ENCODE measurements around the gene ROBO4.

The ROBO4 gene

GRCh38 chr11:124896071-124896750 is 1.5 kb downstream of the ROBO4 start:
- Histone ChIP-seq H3K27me3 (replicated peaks in 2 of 5; ENCODE audit: control insufficient read depth in 4 of 5, insufficient read depth in 5 of 5, low read length in 4 of 5) (no peaks in the 10 kb centered on the region), H3K4me1 (ENCODE audit: control extremely low read depth in 1 of 4, control insufficient read depth in 4 of 4, insufficient read depth in 4 of 4, low read length in 3 of 4) (peaks cover 2 to 62% (median 38%) of the 10 kb centered on the region in 4 experiments), H3K36me3 (ENCODE audit: control insufficient read depth in 4 of 4, insufficient read depth in 4 of 4, low read length in 3 of 4) (peaks cover 0 to 37% (median 0%) of the 10 kb centered on the region in 4 experiments), H3K27ac (ENCODE audit: insufficient read depth in 1 of 2, low read depth in 1 of 2, low read length in 2 of 2, poor library complexity in 1 of 2, severe bottlenecking in 2 of 2) (peak overlapping the region in 1 of 2 experiments; percentile 65), H3K9me3 (ENCODE audit: control extremely low read depth in 1 of 5, control insufficient read depth in 4 of 5, insufficient read depth in 2 of 5, low read depth in 1 of 5, low read length in 4 of 5) (no peaks in the 10 kb centered on the region), H3K4me3 (ENCODE audit: control insufficient read depth in 1 of 7, extremely low read depth in 1 of 7, insufficient read depth in 4 of 7, low read depth in 2 of 7, low read length in 6 of 7) (peak overlapping the region in 3 of 7 experiments; percentile 63 to 74 (median 67))
- WGBS (ENCODE audit: insufficient coverage): 88% methylated on average over 8 of the region's 16 CpGs
- ChIA-PET CTCF (interaction anchor here (0.8 to 2.1 kb wide), 3 partner anchors 20 to 150 kb away, joined by 3 to 11 read pairs (median 3); no protein-coding TSS in a partner anchor), POLR2A (interaction anchor here (0.9 kb wide), 1 partner anchor 32 kb away, joined by 3 read pairs; no protein-coding TSS in a partner anchor)
- DNase-seq: no peak

GRCh38 chr11:124895471-124895971 is 2.1 kb downstream of the ROBO4 start:
- no peak for DNase-seq
- Histone ChIP-seq H3K9me3 (ENCODE audit: control extremely low read depth in 1 of 5, control insufficient read depth in 4 of 5, insufficient read depth in 2 of 5, low read depth in 1 of 5, low read length in 4 of 5) (no peaks in the 10 kb centered on the region), H3K27ac (ENCODE audit: insufficient read depth in 1 of 2, low read depth in 1 of 2, low read length in 2 of 2, poor library complexity in 1 of 2, severe bottlenecking in 2 of 2) (peak overlapping the region in 1 of 2 experiments; percentile 18), H3K27me3 (replicated peaks in 2 of 5; ENCODE audit: control insufficient read depth in 4 of 5, insufficient read depth in 5 of 5, low read length in 4 of 5) (no peaks in the 10 kb centered on the region), H3K4me1 (ENCODE audit: control extremely low read depth in 1 of 4, control insufficient read depth in 4 of 4, insufficient read depth in 4 of 4, low read length in 3 of 4) (peaks cover 2 to 62% (median 38%) of the 10 kb centered on the region in 4 experiments), H3K4me3 (ENCODE audit: control insufficient read depth in 1 of 7, extremely low read depth in 1 of 7, insufficient read depth in 4 of 7, low read depth in 2 of 7, low read length in 6 of 7) (no peak overlapping the region), H3K36me3 (ENCODE audit: control insufficient read depth in 4 of 4, insufficient read depth in 4 of 4, low read length in 3 of 4) (peaks cover 0 to 42% (median 2%) of the 10 kb centered on the region in 4 experiments)
- CTCF ChIA-PET: interaction anchor here (4.2 to 5.3 kb wide), 2 partner anchors 14 to 19 kb away, joined by 19 to 39 read pairs; no protein-coding TSS in a partner anchor
- POLR2A ChIA-PET: interaction anchor here (0.5 to 0.6 kb wide), 2 partner anchors 602 to 986 kb away, joined by 3 read pairs; no protein-coding TSS in a partner anchor
- WGBS (ENCODE audit: insufficient coverage): 97% methylated on average over 20 of the region's 20 CpGs

DNA sequence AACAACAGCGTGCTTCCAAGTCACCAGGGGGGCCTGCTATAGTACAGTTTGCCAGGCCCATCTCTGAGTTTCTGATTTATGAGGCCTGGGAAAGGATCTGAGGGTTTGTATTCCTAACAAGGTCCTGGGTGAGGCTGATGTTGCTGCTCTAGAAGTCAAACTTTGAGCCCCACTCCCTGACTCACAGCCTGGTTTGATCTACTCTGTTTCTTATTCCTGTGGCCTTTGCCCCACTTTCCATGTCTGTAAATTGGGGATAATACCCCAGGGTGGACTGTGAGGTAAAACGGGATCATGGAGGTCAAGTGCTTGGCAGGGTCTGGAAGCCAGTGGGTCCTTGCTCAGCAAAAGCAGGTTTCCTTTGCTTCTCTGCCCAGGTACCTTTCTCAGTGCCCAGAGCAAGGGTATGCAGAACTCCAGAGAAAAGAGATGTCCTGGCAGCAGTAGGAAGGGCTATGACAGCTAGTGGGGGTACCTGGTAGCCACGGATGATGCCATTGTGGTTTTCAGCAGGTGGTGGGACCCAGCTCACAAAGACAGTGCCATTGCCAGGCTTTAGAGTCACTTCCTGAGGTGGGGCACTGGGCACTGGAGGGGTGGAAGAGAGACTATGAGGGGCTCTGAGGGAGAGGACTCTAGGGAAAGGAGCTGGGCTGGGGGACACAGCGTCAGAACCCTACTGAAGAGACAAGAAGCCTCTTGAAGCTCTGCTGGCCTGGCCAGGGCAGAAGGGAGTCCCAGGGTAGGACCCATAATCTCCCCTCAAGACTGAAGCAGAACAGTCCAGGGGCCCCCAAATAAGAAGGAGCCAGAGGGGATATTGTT is 2.8 kb downstream of the ROBO4 start:
- no peaks in the 10 kb centered on the region for H3K27me3 ChIP-seq (replicated peaks in 2 of 5; ENCODE audit: control insufficient read depth in 4 of 5, insufficient read depth in 5 of 5, low read length in 4 of 5)
- H3K9me3 ChIP-seq (ENCODE audit: control extremely low read depth in 1 of 5, control insufficient read depth in 4 of 5, insufficient read depth in 2 of 5, low read depth in 1 of 5, low read length in 4 of 5): no peaks in the 10 kb centered on the region
- H3K4me1 ChIP-seq (ENCODE audit: control extremely low read depth in 1 of 4, control insufficient read depth in 4 of 4, insufficient read depth in 4 of 4, low read length in 3 of 4): peaks cover 2 to 62% (median 40%) of the 10 kb centered on the region in 4 experiments
- H3K36me3 ChIP-seq (ENCODE audit: control insufficient read depth in 4 of 4, insufficient read depth in 4 of 4, low read length in 3 of 4): peaks cover 0 to 45% (median 2%) of the 10 kb centered on the region in 4 experiments
- ChIA-PET POLR2A (interaction anchor here (0.6 kb wide), 2 partner anchors 985 to 1927 kb away, joined by 3 to 4 read pairs; no protein-coding TSS in a partner anchor), CTCF (interaction anchor here (0.6 to 5.3 kb wide), 3 partner anchors 13 to 98 kb away, joined by 3 to 39 read pairs (median 19); no protein-coding TSS in a partner anchor)
- H3K4me3 ChIP-seq (ENCODE audit: control insufficient read depth in 1 of 7, extremely low read depth in 1 of 7, insufficient read depth in 4 of 7, low read depth in 2 of 7, low read length in 6 of 7): no peak overlapping the region
- no peak for DNase-seq
- WGBS (ENCODE audit: insufficient coverage): 88% methylated on average over 4 of the region's 4 CpGs
- H3K27ac ChIP-seq (ENCODE audit: insufficient read depth in 1 of 2, low read depth in 1 of 2, low read length in 2 of 2, poor library complexity in 1 of 2, severe bottlenecking in 2 of 2): peak overlapping the region in 1 of 2 experiments; percentile 22

DNA sequence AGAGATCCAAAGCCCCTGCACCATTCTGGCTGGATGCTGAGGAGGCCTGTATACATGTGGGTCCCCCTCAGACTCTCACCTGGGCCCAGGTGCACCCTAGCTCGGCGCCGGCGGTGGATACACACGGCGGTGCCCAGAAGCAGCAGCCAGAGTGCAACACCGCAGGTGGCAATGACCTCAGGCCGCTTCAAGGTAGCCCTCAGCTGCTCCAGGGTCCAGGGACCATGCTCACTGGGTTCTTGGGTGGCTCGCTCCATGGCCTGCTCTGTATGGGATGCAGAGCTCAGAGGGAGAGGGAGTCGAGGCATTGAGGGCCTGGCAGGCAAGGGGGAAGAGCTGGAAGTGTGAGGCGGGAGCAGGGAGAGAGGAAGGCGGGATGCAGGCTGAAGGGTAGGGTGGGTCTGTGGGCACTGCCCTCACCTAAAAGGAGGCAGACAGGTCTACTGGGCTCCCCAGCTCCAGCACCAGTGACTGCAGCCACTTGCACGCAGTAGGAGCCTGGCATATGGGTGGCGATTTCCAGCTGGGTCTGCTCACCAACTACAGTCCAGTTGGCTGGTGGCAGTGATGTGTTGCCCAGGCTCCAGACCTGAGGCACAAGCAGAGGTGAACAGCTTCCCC is 3.8 kb downstream of the ROBO4 start:
- Histone ChIP-seq H3K27me3 (replicated peaks in 2 of 5; ENCODE audit: control insufficient read depth in 4 of 5, insufficient read depth in 5 of 5, low read length in 4 of 5) (no peaks in the 10 kb centered on the region), H3K27ac (ENCODE audit: insufficient read depth in 1 of 2, low read depth in 1 of 2, low read length in 2 of 2, poor library complexity in 1 of 2, severe bottlenecking in 2 of 2) (peak overlapping the region in 1 of 2 experiments; percentile 32), H3K9me3 (ENCODE audit: control extremely low read depth in 1 of 5, control insufficient read depth in 4 of 5, insufficient read depth in 2 of 5, low read depth in 1 of 5, low read length in 4 of 5) (no peaks in the 10 kb centered on the region), H3K36me3 (ENCODE audit: control insufficient read depth in 4 of 4, insufficient read depth in 4 of 4, low read length in 3 of 4) (peaks cover 0 to 50% (median 3%) of the 10 kb centered on the region in 4 experiments), H3K4me3 (ENCODE audit: control insufficient read depth in 1 of 7, extremely low read depth in 1 of 7, insufficient read depth in 4 of 7, low read depth in 2 of 7, low read length in 6 of 7) (no peak overlapping the region), H3K4me1 (ENCODE audit: control extremely low read depth in 1 of 4, control insufficient read depth in 4 of 4, insufficient read depth in 4 of 4, low read length in 3 of 4) (peaks cover 2 to 60% (median 39%) of the 10 kb centered on the region in 4 experiments)
- 98% methylated on average over 12 of the region's 14 CpGs for WGBS (ENCODE audit: insufficient coverage)
- DNase-seq: no peak
- ChIA-PET POLR2A (interaction anchor here (2.0 kb wide), 1 partner anchor 18 kb away, joined by 5 read pairs; no protein-coding TSS in a partner anchor), CTCF (interaction anchor here (0.6 to 5.3 kb wide), 3 partner anchors 12 to 99 kb away, joined by 3 to 39 read pairs (median 19); no protein-coding TSS in a partner anchor)

DNA sequence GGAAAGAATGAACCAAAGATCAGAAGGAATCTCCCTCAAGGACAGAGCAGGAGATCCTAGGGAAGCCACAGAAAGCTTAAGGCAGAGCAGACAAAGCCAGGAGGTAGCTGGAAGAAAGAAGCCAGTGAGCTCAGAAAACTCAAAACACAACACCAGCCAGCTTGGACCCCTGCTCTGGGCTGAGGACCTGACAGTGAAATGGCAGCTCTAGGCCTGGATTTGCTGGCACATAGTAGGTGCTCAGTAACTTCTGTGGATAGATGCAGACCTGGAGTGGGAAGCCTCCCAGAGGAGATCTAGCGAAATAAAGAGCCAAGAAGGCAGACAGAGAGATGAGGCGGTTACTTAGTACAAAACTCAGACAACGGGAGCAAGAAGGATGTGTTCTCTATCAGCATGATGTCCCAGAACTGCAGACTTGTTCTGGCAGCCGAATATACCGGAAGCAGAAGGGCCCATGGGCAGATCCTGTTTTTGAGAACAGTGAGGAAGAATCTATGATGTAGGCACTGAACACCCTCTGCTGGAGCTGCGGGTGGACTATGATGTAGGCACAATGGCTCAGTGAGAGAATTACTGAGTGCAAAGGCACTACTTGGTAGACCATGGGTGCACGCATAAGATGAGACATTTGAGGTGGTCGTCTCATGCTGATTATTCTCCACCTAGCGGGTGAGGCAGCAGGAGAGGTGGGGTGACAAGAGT is 4.8 kb downstream of the ROBO4 start:
- peak overlapping the region in 1 of 2 experiments; percentile 30 for H3K27ac ChIP-seq (ENCODE audit: insufficient read depth in 1 of 2, low read depth in 1 of 2, low read length in 2 of 2, poor library complexity in 1 of 2, severe bottlenecking in 2 of 2)
- H3K36me3 ChIP-seq (ENCODE audit: control insufficient read depth in 4 of 4, insufficient read depth in 4 of 4, low read length in 3 of 4): peaks cover 0 to 53% (median 7%) of the 10 kb centered on the region in 4 experiments
- no peaks in the 10 kb centered on the region for H3K27me3 ChIP-seq (replicated peaks in 2 of 5; ENCODE audit: control insufficient read depth in 4 of 5, insufficient read depth in 5 of 5, low read length in 4 of 5)
- POLR2A ChIA-PET: interaction anchor here (1.0 to 2.0 kb wide), 2 partner anchors 11 to 17 kb away, joined by 3 to 5 read pairs; no protein-coding TSS in a partner anchor
- peak; percentile 58 to 86 (median 78) for DNase-seq
- CTCF ChIA-PET: interaction anchor here (1.0 to 5.3 kb wide), 6 partner anchors 10 to 55 kb away, joined by 3 to 39 read pairs (median 4); partner anchors contain the start of gene ROBO3
- WGBS (ENCODE audit: insufficient coverage): 54% methylated on average over 8 of the region's 9 CpGs
- no peak overlapping the region for H3K4me3 ChIP-seq (ENCODE audit: control insufficient read depth in 1 of 7, extremely low read depth in 1 of 7, insufficient read depth in 4 of 7, low read depth in 2 of 7, low read length in 6 of 7)
- peaks cover 2 to 50% (median 29%) of the 10 kb centered on the region in 4 experiments for H3K4me1 ChIP-seq (ENCODE audit: control extremely low read depth in 1 of 4, control insufficient read depth in 4 of 4, insufficient read depth in 4 of 4, low read length in 3 of 4)
- H3K9me3 ChIP-seq (ENCODE audit: control extremely low read depth in 1 of 5, control insufficient read depth in 4 of 5, insufficient read depth in 2 of 5, low read depth in 1 of 5, low read length in 4 of 5): no peaks in the 10 kb centered on the region

- H3K4me1 ChIP-seq (ENCODE audit: control extremely low read depth in 1 of 4, control insufficient read depth in 4 of 4, insufficient read depth in 4 of 4, low read length in 3 of 4): peaks cover 2 to 42% (median 22%) of the 10 kb centered on the region in 4 experiments
- peaks cover 0 to 57% (median 11%) of the 10 kb centered on the region in 4 experiments for H3K36me3 ChIP-seq (ENCODE audit: control insufficient read depth in 4 of 4, insufficient read depth in 4 of 4, low read length in 3 of 4)
- CTCF ChIA-PET: interaction anchor here (1.0 to 5.3 kb wide), 6 partner anchors 11 to 54 kb away, joined by 3 to 39 read pairs (median 4); partner anchors contain the start of gene ROBO3
- H3K27ac ChIP-seq (ENCODE audit: insufficient read depth in 1 of 2, low read depth in 1 of 2, low read length in 2 of 2, poor library complexity in 1 of 2, severe bottlenecking in 2 of 2): no peak overlapping the region
- H3K9me3 ChIP-seq (ENCODE audit: control extremely low read depth in 1 of 5, control insufficient read depth in 4 of 5, insufficient read depth in 2 of 5, low read depth in 1 of 5, low read length in 4 of 5): no peaks in the 10 kb centered on the region
- WGBS (ENCODE audit: insufficient coverage): 100% methylated on average over 2 of the region's 2 CpGs
- no peak for DNase-seq
- H3K27me3 ChIP-seq (replicated peaks in 2 of 5; ENCODE audit: control insufficient read depth in 4 of 5, insufficient read depth in 5 of 5, low read length in 4 of 5): no peaks in the 10 kb centered on the region
- no peak overlapping the region for H3K4me3 ChIP-seq (ENCODE audit: control insufficient read depth in 1 of 7, extremely low read depth in 1 of 7, insufficient read depth in 4 of 7, low read depth in 2 of 7, low read length in 6 of 7)
- POLR2A ChIA-PET: interaction anchor here (2.0 kb wide), 1 partner anchor 16 kb away, joined by 5 read pairs; no protein-coding TSS in a partner anchor
These were observed 5.5 kb downstream of the ROBO4 start for GRCh38 chr11:124892146-124892545.

Data from common myeloid progenitor, CD34-positive (primary cell).